Peyer's patch (tissue), 4 donors: ENCODE data around the gene CDY2B.
"Not testable (repeated sequence)": the region's sequence is repeated elsewhere in the genome, so short reads cannot be mapped to it uniquely, and the experiment has no call there.

Experiments used
- POLR2A ChIP-seq, 2 donors: fragments of 450-650 bp; IDR thresholded peaks; one replicate each; pipeline ENCODE4 v1.5.1; 2017; ENCODE audit warnings: antibody characterized with exemption in 2 of 2, mild to moderate bottlenecking in 2 of 2, moderate library complexity in 2 of 2
- TF ChIP-seq, protein P1 (sequence below), 6 experiments: fragments of 450-650 bp in 4 of 6; fragments of 200-600 bp in 2 of 6; sonication (generic) in 1 of 6; IDR thresholded peaks; one replicate each; pipeline ENCODE4 v1.5.1; 2017 to 2019; ENCODE audit warnings: antibody characterized with exemption in 6 of 6, mild to moderate bottlenecking in 3 of 6, moderate library complexity in 1 of 6

DNA sequence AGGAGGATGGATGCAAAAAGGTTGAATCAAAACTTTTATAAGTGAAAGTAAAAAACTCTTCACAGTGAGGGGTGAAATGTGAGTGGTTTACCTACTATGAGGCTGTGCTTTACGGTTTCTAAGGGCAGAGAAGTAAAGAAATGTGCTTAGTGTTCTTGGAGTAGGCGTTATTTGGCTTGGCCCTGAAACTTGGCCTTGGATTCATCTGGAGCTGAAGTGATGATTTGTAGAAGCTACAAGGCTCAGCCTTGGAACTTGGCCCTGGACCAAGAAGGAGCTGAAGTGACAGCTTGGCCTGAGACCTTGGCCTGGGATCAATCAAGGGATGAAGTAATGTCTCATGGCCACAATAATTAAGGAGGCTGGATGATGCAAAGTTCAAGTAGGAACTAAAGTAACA lies 1.7 kb upstream of the CDY2B start:
- TF ChIP-seq, protein P1, sequence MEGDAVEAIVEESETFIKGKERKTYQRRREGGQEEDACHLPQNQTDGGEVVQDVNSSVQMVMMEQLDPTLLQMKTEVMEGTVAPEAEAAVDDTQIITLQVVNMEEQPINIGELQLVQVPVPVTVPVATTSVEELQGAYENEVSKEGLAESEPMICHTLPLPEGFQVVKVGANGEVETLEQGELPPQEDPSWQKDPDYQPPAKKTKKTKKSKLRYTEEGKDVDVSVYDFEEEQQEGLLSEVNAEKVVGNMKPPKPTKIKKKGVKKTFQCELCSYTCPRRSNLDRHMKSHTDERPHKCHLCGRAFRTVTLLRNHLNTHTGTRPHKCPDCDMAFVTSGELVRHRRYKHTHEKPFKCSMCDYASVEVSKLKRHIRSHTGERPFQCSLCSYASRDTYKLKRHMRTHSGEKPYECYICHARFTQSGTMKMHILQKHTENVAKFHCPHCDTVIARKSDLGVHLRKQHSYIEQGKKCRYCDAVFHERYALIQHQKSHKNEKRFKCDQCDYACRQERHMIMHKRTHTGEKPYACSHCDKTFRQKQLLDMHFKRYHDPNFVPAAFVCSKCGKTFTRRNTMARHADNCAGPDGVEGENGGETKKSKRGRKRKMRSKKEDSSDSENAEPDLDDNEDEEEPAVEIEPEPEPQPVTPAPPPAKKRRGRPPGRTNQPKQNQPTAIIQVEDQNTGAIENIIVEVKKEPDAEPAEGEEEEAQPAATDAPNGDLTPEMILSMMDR (IDR thresholded peaks at IDR 0.05): not testable (repeated sequence)
- TF ChIP-seq POLR2A (IDR thresholded peaks at IDR 0.05): not testable (repeated sequence)
